ENCODE measurements around the gene PNPLA3.
"Not testable (repeated sequence)": the region's sequence is repeated elsewhere in the genome, so short reads cannot be mapped to it uniquely, and the experiment has no call there.

Gene PNPLA3

GRCh38 chr22:43890901-43891331 is 32.7 kb upstream of the PNPLA3 start:
- DNase-seq (ENCODE audit: low read depth): no peak

- no peak for DNase-seq (ENCODE audit: low read depth)
These were observed 32.0 kb upstream of the PNPLA3 start, which contains the start of gene PNPLA5 for GRCh38 chr22:43891360-43892182. PNPLA5 (minus strand) TSS chr22:43892013; CDS start chr22:43891880, 133 bp downstream.

DNA sequence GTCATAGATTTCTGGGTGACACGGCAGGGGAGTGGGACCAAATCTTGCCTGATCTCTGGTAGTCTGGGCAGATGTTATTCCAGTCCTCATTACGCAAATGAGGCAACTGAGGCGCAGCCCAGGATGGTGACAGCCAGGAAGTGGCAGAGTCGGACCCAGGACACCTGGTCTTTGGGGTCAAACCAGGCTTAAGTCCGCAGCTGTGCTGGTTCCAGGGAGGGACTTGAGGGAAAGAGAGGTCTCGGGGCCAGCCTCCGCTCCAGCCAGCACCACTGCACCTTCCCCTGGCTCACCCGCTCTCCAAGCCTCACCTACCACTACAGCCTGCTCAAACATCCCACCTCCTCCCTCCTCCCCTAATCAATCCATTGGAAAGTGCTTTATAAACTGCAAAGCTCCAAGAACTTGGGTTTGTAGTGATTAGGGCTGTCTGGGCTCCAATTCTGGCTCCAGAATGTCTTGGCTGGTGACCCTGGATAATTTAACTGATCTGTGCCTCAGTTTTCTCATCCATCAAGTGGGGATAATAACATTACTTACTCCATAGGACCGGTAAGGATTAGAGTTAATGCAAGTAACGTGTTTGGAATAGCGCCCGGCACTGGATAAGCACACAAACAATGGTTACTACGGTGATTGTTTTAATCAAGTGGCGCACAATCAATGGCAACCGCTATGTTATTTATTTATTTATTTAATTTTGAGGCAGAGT is 31.3 kb upstream of the PNPLA3 start:
- no peak for DNase-seq (ENCODE audit: low read depth)

DNA sequence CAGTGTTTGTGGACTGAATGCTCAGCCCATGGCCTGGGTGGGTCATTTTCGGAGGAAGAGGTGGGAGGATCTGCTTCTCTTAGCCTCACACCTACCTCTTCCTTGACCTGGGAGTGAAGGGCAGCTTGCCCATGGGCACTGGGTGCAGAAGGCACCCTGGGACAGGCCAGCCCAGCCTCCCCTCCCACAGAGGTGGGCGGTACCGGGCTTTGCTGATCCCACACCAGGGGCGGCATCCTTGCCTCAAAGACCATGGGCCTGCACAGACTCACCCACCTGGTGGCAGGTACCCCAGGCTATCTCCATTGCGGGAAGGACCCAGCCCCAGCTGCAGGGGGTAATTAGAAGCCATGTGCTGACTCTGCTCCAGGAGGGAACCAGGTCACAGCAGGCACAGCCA is 30.3 kb upstream of the PNPLA3 start:
- DNase-seq (ENCODE audit: low read depth): no peak

- DNase-seq (ENCODE audit: low read depth): no peak
These were observed 29.5 kb upstream of the PNPLA3 start for GRCh38 chr22:43894122-43894521.

DNA sequence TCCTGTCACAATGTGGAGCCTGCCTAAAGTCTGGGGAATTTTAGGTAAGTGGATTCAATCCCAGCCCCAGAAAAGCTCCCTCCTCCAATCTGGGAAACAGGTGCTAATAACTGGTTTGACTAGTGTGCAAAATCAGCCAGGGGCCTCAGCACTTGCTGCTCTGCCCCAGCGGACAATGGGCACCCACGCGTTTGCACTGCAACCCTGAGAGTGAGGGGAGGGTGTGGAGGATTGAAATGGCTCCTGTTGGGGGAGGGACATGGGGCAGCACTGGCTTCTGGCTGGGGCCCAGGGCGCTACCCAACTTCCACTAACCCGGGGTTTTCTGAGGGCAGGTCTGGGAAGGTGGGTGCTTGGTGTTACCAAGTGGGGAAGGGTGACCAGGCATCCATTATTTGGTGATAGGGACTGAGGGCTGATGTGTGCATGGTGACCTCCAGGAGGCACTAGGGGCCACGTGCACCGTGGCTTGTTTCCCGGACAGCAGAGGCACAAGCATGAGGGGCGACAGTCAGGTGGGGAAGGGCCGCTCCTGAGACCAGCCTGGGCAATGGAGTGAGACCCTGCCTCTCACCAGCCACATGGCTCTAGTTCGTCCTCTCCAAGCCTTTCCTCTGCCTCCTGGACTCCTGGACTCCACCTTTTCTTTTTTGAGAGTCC is 27.5 kb upstream of the PNPLA3 start:
- DNase-seq (ENCODE audit: low read depth): no peak

DNA sequence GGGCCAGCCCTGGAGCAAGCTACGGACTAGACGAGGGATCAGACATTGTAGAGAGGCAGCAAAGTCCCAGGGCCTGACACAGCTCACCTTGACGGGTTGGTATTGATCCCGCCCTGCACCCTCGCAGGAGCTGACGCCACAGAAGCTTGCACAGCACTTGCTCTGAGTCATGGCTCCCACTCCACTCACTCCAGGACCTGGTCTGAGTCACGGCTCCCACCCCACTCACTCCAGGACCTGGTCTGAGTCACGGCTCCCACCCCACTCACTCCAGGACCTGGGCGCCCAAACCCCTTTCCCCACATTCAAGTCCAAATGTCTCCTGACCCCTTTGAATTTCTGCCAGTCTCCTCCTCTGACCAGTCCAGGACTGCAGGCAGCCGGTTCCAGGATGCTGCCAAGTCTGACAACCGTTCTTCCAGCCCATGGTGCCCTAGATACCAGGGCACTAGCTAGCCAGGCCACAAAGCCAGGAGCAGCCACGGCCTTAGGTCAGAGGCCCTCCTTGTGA is 25.8 kb upstream of the PNPLA3 start:
- DNase-seq (ENCODE audit: low read depth): peak; percentile 69

GRCh38 chr22:43900206-43900605 is 23.4 kb upstream of the PNPLA3 start:
- DNase-seq (ENCODE audit: low read depth): peak; percentile 30

DNA sequence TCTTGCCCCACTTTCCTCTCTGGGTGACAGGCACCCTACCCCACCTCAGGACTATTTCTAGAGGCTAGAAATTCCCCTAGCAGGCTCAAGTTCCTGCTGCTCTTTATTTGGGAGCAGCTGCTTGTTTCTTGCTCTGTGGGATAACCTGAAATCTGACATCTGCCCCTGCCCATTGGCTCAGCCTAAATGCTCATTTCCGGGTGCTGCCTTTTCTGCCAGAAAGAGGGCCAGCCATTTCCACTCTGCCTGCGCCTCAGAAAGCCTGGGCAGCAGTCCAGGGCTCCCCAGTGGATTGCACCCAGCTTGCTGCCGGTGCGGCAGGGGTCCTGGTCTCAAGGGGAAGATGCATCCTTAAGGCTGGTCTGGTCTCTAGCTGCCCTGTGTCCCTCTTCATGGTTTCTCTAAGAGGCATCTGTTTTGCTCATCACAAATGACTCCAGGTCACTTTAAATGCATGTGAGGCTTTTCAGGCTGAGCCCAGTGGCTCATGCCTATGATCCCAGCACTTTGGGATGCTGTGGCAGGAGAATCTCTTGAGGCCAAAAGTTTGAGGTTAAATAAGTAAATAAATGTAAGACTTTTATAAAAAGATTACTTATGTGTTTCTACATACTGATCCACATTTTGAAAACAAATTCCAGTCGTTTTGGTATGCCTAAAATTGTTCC is 21.5 kb upstream of the PNPLA3 start:
- DNase-seq (ENCODE audit: low read depth): peak; percentile 97

DNA sequence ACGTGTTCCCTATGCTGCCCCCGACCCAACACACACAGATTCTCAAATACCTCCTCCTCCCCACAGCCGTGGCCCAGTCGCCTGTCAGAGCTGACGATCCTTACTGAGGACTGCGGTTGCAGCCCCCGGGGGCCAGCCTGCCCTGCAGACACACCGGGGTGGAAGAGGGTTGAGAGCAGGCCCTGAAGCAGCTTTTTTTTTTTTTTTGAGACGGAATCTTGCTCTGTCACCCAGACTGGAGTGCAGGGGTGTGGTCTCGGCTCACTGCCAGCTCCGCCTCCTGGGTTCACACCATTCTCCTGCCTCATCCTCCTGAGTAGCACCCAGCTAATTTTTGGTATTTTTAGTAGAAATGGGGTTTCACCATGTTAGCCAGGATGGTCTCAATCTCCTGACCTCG is 20.6 kb upstream of the PNPLA3 start:
- DNase-seq (ENCODE audit: low read depth): not testable (repeated sequence)

- not testable (repeated sequence) for DNase-seq (ENCODE audit: low read depth)
These were observed 19.2 kb upstream of the PNPLA3 start for GRCh38 chr22:43904412-43904811.

- DNase-seq (ENCODE audit: low read depth): no peak
These were observed 17.9 kb upstream of the PNPLA3 start for GRCh38 chr22:43905681-43906080.

GRCh38 chr22:43909708-43910107 is 13.9 kb upstream of the PNPLA3 start:
- DNase-seq (ENCODE audit: low read depth): no peak

DNA sequence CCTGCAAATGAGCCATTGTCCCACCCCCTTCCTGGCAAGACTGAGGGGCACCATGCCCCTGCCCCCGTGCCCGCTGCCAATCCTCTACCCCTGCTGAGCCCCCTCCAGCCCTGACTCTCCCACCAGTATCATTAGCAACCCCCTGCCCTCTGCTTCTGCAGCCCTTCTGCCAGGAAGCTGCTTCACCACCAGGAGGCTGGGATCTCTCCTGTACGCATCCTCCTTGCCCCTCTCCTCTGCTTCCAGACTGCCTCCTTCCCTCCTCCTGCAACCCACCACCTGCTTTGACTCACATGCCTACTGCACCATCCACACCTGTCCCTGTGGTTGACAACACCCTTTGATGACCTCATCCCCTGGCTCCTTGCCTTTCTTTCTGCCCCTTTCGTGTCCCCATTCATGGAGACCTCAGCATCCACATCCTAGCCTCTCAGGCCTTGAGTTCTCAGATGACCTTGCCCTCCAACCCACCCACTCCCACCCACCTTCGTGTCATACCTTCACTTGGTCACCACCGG is 13.4 kb upstream of the PNPLA3 start:
- no peak for DNase-seq (ENCODE audit: low read depth)

GRCh38 chr22:43911351-43911750 is 12.3 kb upstream of the PNPLA3 start:
- DNase-seq (ENCODE audit: low read depth): no peak

DNA sequence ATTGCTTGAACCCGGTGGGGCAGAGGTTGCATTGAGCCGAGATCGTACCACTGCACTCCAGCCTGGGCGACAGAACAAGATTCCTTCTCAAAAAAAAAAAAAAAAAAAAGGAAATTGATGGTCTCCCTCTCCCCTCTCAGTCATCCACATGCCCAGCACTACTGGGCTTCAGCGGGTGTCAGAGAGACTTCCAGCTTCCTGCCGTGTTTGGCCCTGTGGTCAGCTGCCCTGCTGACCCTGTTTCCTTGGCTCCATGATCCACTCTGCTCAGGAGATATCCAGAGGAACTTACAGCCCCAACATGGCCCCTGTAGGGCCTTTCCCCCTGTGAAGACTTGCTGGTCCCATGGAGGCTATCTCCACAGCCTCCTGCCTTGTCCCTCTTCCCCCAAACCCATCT is 6.1 kb upstream of the PNPLA3 start:
- peak; percentile 46 for DNase-seq (ENCODE audit: low read depth)

- peak; percentile 69 for DNase-seq (ENCODE audit: low read depth)
These were observed 4.3 kb upstream of the PNPLA3 start for GRCh38 chr22:43919106-43919973.

GRCh38 chr22:43921370-43921769 is 2.2 kb upstream of the PNPLA3 start:
- peak; percentile 95 for DNase-seq (ENCODE audit: low read depth)

DNA sequence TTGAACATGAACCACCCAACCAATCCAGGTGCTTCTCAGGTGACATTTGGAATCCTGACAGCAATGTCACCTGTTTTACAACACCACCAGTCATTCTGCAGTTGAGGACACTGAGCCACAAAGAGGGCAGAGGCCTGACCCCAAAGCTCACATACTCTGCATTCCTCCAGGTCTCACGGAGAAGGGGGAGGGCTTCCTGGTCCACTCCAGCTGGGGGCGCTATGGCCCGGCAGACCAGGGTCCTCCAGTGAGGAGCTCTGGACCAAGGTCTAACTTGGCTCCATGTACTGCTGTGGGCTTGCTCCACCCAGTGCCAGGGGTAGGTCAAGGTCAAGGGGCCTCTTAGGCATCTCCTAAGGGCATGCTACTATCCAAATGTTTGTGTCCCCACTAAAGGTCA is 1.5 kb upstream of the PNPLA3 start:
- DNase-seq (ENCODE audit: low read depth): no peak

DNA sequence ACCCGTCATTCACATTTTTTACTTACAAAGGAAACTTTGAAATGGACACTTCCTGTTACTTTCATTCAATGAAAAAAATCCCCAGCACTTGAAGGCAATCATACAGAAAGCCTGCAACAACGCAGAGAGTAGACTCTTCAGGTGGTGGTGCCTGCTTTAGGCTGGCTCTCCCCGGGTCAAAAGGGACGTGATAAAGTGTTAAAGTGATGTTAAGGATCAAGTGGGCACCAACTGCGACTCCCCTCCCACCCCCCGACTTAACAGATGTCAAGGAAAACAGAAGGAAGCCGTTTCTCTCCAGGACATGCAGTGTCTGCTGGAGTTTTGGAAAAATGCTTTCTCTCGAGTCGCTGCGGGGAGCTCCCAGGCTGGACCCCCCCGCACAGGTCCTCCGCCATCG is 414 bp upstream of the PNPLA3 start:
- peak; percentile 27 for DNase-seq (ENCODE audit: low read depth)

DNA sequence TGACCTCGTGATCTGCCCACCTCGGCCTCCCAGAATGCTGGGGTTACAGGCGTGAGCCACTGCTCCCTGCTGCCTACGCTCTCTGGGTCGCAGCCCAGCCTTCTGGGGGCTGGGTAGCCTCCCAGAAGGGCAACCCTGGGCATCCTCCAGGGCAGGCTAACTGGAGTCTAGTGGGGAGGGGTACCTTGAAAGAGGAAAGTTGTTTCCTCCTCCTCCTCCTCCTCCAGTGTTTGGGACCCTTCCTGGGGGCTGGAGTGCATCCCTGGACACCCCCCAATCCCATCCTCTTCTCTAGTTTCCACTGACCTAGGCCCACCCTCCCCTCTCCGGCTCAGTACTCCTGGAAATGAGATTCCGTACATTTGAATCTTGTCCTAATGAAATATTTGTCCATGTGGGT is 1.3 kb downstream of the PNPLA3 start:
- DNase-seq (ENCODE audit: low read depth): no peak

Measured in EH (cell line).